C4-2B (cell line): ENCODE measurements around the gene DUSP23.

Source experiments
- H3K27ac ChIP-seq: fragments of 450-650 bp; 2 replicates; pipeline ENCODE4 v1.5.1; 2017
- CTCF ChIP-seq: fragments of 450-650 bp; conservative IDR thresholded peaks from 2 replicates; pipeline ENCODE4 v1.5.1; 2017; ENCODE audit warnings: mild to moderate bottlenecking
- ZFX ChIP-seq: fragments of 450-650 bp; IDR thresholded peaks from 2 replicates; pipeline ENCODE4 v1.6.1; 2017

DUSP23 gene

DNA sequence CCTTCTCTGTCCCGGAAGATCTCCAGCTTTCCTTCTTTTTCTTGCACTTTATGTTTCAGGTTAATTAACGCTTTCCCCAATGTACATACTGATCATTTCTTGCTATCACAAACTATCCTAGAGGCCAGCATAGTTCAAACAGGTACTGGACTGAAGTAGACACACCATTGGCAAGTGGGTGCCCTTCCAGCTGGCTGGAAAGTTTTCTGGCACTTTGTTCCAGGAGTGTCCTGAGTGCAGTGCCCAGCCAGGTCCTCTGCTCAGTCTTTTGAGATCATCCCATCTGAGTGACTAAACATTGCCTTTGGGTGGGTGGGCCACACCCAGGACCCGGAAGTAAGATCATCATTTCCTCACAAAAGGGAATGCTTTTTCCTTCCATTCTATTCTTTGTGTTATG, 15.0 kb upstream of the DUSP23 start:
- H3K27ac ChIP-seq: no peak overlapping the region
- no peak for TF ChIP-seq CTCF

DNA sequence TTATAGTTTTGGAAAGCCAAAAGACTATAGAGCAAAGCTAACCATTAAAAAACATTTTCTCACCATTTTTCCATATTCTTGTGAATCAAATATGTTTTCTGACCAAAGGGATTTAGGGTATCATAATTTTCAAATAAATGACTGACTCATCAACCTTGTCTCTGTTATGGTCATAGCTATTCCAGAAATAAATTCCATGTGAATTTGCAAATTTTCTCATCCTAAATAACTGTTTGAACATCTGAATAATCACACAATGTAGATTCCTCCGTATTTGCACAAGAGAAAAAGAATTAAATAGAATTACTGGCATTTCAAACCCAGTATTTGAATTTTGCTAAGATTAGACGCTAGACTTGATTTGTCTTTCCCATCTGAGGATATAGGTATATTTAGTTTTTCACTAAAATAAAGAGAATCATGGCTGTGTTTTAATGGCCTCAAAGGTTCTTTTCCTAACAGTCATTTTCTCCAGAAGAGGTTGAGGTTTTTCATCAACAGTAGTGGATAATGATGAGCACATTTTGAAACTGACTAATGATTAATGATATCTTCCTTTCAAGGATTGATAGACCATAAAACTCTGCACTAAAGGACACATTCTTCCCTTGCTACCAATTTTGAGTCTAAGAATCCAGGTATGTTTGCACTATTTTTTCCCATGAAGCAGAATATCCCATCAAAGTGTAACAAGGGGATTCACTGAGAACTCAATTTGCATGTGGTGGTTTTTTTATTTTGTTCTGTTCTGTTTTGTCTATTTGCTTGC, 9.5 kb upstream of the DUSP23 start:
- TF ChIP-seq CTCF (no peak), ZFX (no peak)
- H3K27ac ChIP-seq: no peak overlapping the region

- H3K27ac ChIP-seq: no peak overlapping the region
- no peak for TF ChIP-seq ZFX
- TF ChIP-seq CTCF: no peak
These were observed 6.3 kb upstream of the DUSP23 start for GRCh38 chr1:159774465-159774864.

- peak; percentile 25 for TF ChIP-seq CTCF
- TF ChIP-seq ZFX: no peak
- no peak overlapping the region for H3K27ac ChIP-seq
These were observed 5.0 kb upstream of the DUSP23 start for GRCh38 chr1:159775716-159776115.

- TF ChIP-seq ZFX: no peak
- TF ChIP-seq CTCF: no peak
- no peak overlapping the region for H3K27ac ChIP-seq
These were observed 2.5 kb upstream of the DUSP23 start for GRCh38 chr1:159778266-159778665.

DNA sequence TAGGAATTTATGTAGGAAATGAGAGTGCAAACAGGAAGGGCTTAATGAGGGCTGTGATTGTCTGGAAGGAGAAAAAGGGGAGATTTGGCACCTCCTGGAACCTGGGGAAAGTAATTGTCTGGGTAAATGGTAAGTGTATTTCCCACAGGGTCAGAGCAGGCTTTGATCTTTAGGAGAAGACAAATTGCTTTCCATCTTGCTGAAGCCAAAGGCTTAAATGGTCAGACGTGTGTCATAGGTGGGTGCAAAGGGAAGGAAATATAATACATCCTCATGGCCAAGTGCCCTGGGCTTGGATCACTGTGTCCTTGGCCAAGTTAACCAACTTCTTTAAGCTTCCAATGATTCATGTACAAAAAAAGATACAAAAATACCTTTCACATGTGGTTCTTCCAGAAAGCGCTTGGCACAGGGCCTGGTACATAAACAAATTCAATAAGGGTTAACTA, 1.3 kb upstream of the DUSP23 start:
- TF ChIP-seq CTCF: no peak
- TF ChIP-seq ZFX: no peak
- peak overlapping the region; percentile 48; the same call in 1 of the 2 replicates for H3K27ac ChIP-seq

GRCh38 chr1:159781992-159782391, 1.2 kb downstream of the DUSP23 start:
- H3K27ac ChIP-seq: peak overlapping the region; percentile 72
- TF ChIP-seq CTCF: no peak
- TF ChIP-seq ZFX: no peak
